H1 (cell line): ENCODE results near the gene RBMX. TPM values are rescaled to one million over a fixed set of nuclear protein-coding genes. Genes with fewer than 3 reads are reported as not detected.
A peak's percentile ranks its signal among the peaks of the same experiment; 100 is the strongest.
"Not testable (repeated sequence)": the region's sequence is repeated elsewhere in the genome, so short reads cannot be mapped to it uniquely, and the experiment has no call there.

Experiments used
- CTCF ChIA-PET: fragments of 300-600 bp; sonication (Branson Sonifier 250); formaldehyde crosslinking; loops from one replicate; lab custom pipeline; 2021; ENCODE audit not compliant: partially characterized antibody; lab: Charles Lee
- POLR2A ChIA-PET: fragments of 300-600 bp; sonication (Branson Sonifier 250); formaldehyde crosslinking; loops from one replicate; lab custom pipeline; 2021; ENCODE audit warnings: inconsistent platforms; ENCODE audit not compliant: partially characterized antibody; lab: Charles Lee
- DNase-seq, 2 experiments: peaks; one replicate each; pipeline versions ENCODE4 v3.0.0 to v3.0.0-alpha.2; 2010 to 2022; ENCODE audit warnings: low spot score in 2 of 2, low read depth in 1 of 2, mixed read lengths in 1 of 2
- FAIRE-seq: peaks from 2 replicates; lab custom pipeline; 2011; peaks lifted over from hg19 to GRCh38; lab: Jason Lieb, UNC
- H2AFZ ChIP-seq: 2 replicates; pipeline ENCODE4 v1.8.1; 2012; ENCODE audit warnings: low read length, inconsistent platforms
- H2AK5ac ChIP-seq: 2 replicates; pipeline ENCODE4 v1.6.1; 2013; ENCODE audit warnings: low read depth, low read length
- H2BK120ac ChIP-seq: replicated peaks from 2 replicates; pipeline ENCODE3; 2013; ENCODE audit warnings: low read depth, low read length, inconsistent platforms
- H2BK12ac ChIP-seq: 2 replicates; pipeline ENCODE4 v1.6.1; 2013; ENCODE audit warnings: low read depth, low read length
- H2BK15ac ChIP-seq: 2 replicates; pipeline ENCODE4 v1.6.1; 2013; ENCODE audit warnings: low read length
- H2BK20ac ChIP-seq: 2 replicates; pipeline ENCODE4 v1.6.1; 2013; ENCODE audit warnings: low read length
- H2BK5ac ChIP-seq: 2 replicates; pipeline ENCODE4 v1.6.1; 2013; ENCODE audit warnings: low read depth, low read length
- H3K14ac ChIP-seq: 2 replicates; pipeline ENCODE4 v1.6.1; 2013; ENCODE audit warnings: inconsistent platforms; ENCODE audit not compliant: insufficient read length
- H3K18ac ChIP-seq: 2 replicates; pipeline ENCODE4 v1.6.1; 2013; ENCODE audit warnings: low read length; ENCODE audit errors: extremely low read depth
- H3K23ac ChIP-seq: 2 replicates; pipeline ENCODE4 v1.6.1; 2013; ENCODE audit warnings: inconsistent platforms; ENCODE audit not compliant: insufficient read length
- H3K23me2 ChIP-seq: 2 replicates; pipeline ENCODE4 v1.6.1; 2013; ENCODE audit warnings: low read depth, low read length
- H3K27ac ChIP-seq: 2 replicates; pipeline ENCODE4 v1.6.1; 2011; ENCODE audit warnings: low read depth, low read length, inconsistent platforms
- H3K27me3 ChIP-seq, 4 experiments: replicated peaks in 1 of 4; 1 replicate in 1 of 4; 2 replicates in 3 of 4; pipeline versions ENCODE4 v1.6.1 to v1.8.1; 2011 to 2013; ENCODE audit warnings: low read length in 3 of 4, mild to moderate bottlenecking in 3 of 4, inconsistent platforms in 2 of 4, mixed read lengths in 2 of 4, moderate library complexity in 1 of 4; ENCODE audit not compliant: control insufficient read depth in 3 of 4, insufficient read depth in 3 of 4; ENCODE audit errors: extremely low read depth in 1 of 4
- H3K36me3 ChIP-seq, 4 experiments: 2 replicates each; pipeline versions ENCODE4 v1.6.1 to v1.8.1; 2011 to 2013; ENCODE audit warnings: mild to moderate bottlenecking in 4 of 4, low read length in 3 of 4, moderate library complexity in 2 of 4, control low read depth in 1 of 4, inconsistent platforms in 1 of 4; ENCODE audit not compliant: insufficient read depth in 4 of 4, control insufficient read depth in 2 of 4
- H3K4ac ChIP-seq: replicated peaks from 2 replicates; pipeline ENCODE3; 2013; ENCODE audit warnings: low read length, low read depth, mixed read lengths, inconsistent platforms; ENCODE audit not compliant: insufficient read length
- H3K4me1 ChIP-seq, 4 experiments: replicated peaks in 1 of 4; 1 replicate in 1 of 4; 2 replicates in 3 of 4; pipeline versions ENCODE4 v1.6.1 to v1.8.1; 2011 to 2013; ENCODE audit warnings: low read length in 3 of 4, inconsistent platforms in 2 of 4, mixed read lengths in 1 of 4; ENCODE audit not compliant: insufficient read depth in 4 of 4, control insufficient read depth in 3 of 4
- H3K4me2 ChIP-seq, 2 experiments: 2 replicates each; pipeline versions ENCODE4 v1.6.1 to v1.8.1; 2011 to 2013; ENCODE audit warnings: low read depth in 2 of 2, low read length in 2 of 2, control low read depth in 1 of 2, inconsistent platforms in 1 of 2, mild to moderate bottlenecking in 1 of 2; ENCODE audit not compliant: insufficient read depth in 1 of 2
- H3K4me3 ChIP-seq, 4 experiments: fragments of 200-600, 300-600 bp in 1 of 4; sonication (generic), shearing (Covaris generic), sonication (Bioruptor Twin) in 1 of 4; 2 replicates each; pipeline versions ENCODE4 v1.5.1 to v1.8.1; 2011 to 2016; ENCODE audit warnings: low read length in 4 of 4, low read depth in 3 of 4, control low read depth in 2 of 4, inconsistent platforms in 2 of 4, mild to moderate bottlenecking in 2 of 4, mixed read lengths in 1 of 4, moderate library complexity in 1 of 4; ENCODE audit not compliant: insufficient read depth in 2 of 4; ENCODE audit errors: extremely low read depth in 1 of 4
- H3K56ac ChIP-seq: replicated peaks from 2 replicates; pipeline ENCODE3; 2013; ENCODE audit warnings: low read depth, mild to moderate bottlenecking, mixed read lengths, low read length, inconsistent platforms; ENCODE audit not compliant: insufficient read length
- H3K79me1 ChIP-seq: 2 replicates; pipeline ENCODE4 v1.6.1; 2013; ENCODE audit warnings: low read depth, low read length, control low read depth
- H3K79me2 ChIP-seq, 2 experiments: 2 replicates each; pipeline versions ENCODE4 v1.6.1 to v1.8.1; 2012 to 2013; ENCODE audit warnings: low read length in 2 of 2, mild to moderate bottlenecking in 2 of 2, inconsistent platforms in 1 of 2; ENCODE audit not compliant: insufficient read depth in 2 of 2, control insufficient read depth in 1 of 2
- H3K9ac ChIP-seq, 4 experiments: replicated peaks in 1 of 4; 1 replicate in 1 of 4; 2 replicates in 3 of 4; pipeline versions ENCODE4 v1.6.1 to v1.8.1; 2011 to 2013; ENCODE audit warnings: low read depth in 3 of 4, low read length in 3 of 4, control low read depth in 2 of 4, mild to moderate bottlenecking in 2 of 4, moderate library complexity in 2 of 4, inconsistent platforms in 1 of 4; ENCODE audit errors: extremely low read depth in 1 of 4
- H3K9me3 ChIP-seq, 2 experiments: 2 replicates each; pipeline versions ENCODE4 v1.6.1 to v1.8.1; 2012 to 2013; ENCODE audit warnings: mild to moderate bottlenecking in 2 of 2, moderate library complexity in 2 of 2, control low read depth in 1 of 2, inconsistent platforms in 1 of 2, low read depth in 1 of 2, low read length in 1 of 2, mixed read lengths in 1 of 2; ENCODE audit not compliant: insufficient read depth in 2 of 2
- H4K20me1 ChIP-seq, 2 experiments: replicated peaks in 1 of 2; 2 replicates each; pipeline versions ENCODE3 to v1.8.1; 2011 to 2013; ENCODE audit warnings: inconsistent platforms in 2 of 2, low read length in 2 of 2, mild to moderate bottlenecking in 1 of 2; ENCODE audit not compliant: insufficient read depth in 2 of 2, control insufficient read depth in 1 of 2
- H4K5ac ChIP-seq: 2 replicates; pipeline ENCODE4 v1.6.1; 2013; ENCODE audit warnings: low read length, low read depth, mixed read lengths, inconsistent platforms; ENCODE audit not compliant: insufficient read length
- H4K8ac ChIP-seq: 2 replicates; pipeline ENCODE4 v1.8.0; 2013; ENCODE audit warnings: mild to moderate bottlenecking, moderate library complexity, low read length, inconsistent platforms; ENCODE audit not compliant: insufficient read depth; ENCODE audit errors: extremely low read depth
- H4K91ac ChIP-seq: replicated peaks from 2 replicates; pipeline ENCODE3; 2013; ENCODE audit warnings: low read length, mixed read lengths, inconsistent platforms; ENCODE audit not compliant: insufficient read length
- POLR2AphosphoS5 ChIP-seq: IDR thresholded peaks from 2 replicates; pipeline ENCODE4 v1.6.1; 2011; ENCODE audit warnings: low read depth, low read length
- WGBS, 2 experiments: shearing (Covaris generic) in 1 of 2; methylation state at CpG; one replicate each; pipeline versions ENCODE4 v1.1.6 to v1.1.7; 2013 to 2015; ENCODE audit warnings: low lambda C conversion rate in 2 of 2, mixed read lengths in 2 of 2, inconsistent platforms in 1 of 2, low coverage in 1 of 2, missing lambda C conversion rate in 1 of 2; ENCODE audit not compliant: insufficient replicate concordance in 2 of 2, insufficient coverage in 1 of 2, insufficient read length in 1 of 2; ENCODE audit errors: extremely low coverage in 1 of 2, missing lambda C conversion rate in 1 of 2; 5-methylcytosine and 5-hydroxymethylcytosine counted together
- polyA plus RNA-seq, 7 experiments: library from polyadenylated mRNA; depleted of rRNA in 3 of 7; stranded (reverse) in 5 of 7; unstranded in 2 of 7; fragments of >200 nt in 5 of 7; fragments of 200-250 nt in 2 of 7; gene quantifications; 1 replicate in 5 of 7; 2 replicates in 1 of 7; 4 replicates in 1 of 7; pipeline versions ENCODE4 v1.2.1 to v1.2.3, GENCODE V29; 2011 to 2013; ENCODE audit warnings: missing spikeins in 2 of 7, mixed read lengths in 2 of 7
- total RNA-seq: library from RNA; stranded (reverse); fragmentation: NEBNext Ultra II Directional; extraction: Animal tissue kit (Norgen Biotek cat#: 25700); gene quantifications from 2 replicates; pipeline ENCODE4 v1.2.1, GENCODE V29; 2021

RBMX gene
- total and polyA plus RNA-seq, 2 of the 8 experiments (the other 6 are each of a cell fraction or from before 2014, with no cell fraction given), result 213 to 476 TPM

DNA sequence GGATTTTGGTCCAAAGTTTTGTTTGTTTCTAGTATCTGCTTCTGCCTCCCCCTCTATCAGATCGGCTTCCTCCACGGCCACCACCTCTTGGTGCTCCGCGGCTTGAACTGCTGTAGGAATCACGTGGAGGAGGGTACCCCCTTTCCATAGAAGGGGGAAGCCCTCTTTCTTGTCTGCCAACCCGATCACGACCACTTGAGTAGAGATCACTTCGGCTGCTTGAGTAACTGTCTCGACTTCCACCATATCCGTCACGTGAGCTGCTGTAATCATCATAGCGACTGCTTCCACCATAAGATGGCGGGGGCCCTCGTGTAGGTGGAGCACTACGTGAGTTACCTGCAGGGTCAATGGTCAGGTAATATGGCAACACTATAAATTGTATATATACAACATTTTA is 6.4 kb downstream of the RBMX start:
- H4K91ac ChIP-seq, H3K27me3 ChIP-seq, DNase-seq, H2AFZ ChIP-seq, H3K18ac ChIP-seq, H4K20me1 ChIP-seq, H4K5ac ChIP-seq, FAIRE-seq, H2BK20ac ChIP-seq, H2BK12ac ChIP-seq, H3K4me1 ChIP-seq, H2BK15ac ChIP-seq, H2BK5ac ChIP-seq, H3K23ac ChIP-seq, H3K9me3 ChIP-seq, H3K27ac ChIP-seq, H2BK120ac ChIP-seq, H3K14ac ChIP-seq, CTCF ChIA-PET, H3K23me2 ChIP-seq, H3K4ac ChIP-seq, H3K4me2 ChIP-seq, H3K9ac ChIP-seq, H3K4me3 ChIP-seq, H4K8ac ChIP-seq, H3K79me1 ChIP-seq, H2AK5ac ChIP-seq, H3K56ac ChIP-seq: not testable (repeated sequence)
- TF ChIP-seq POLR2AphosphoS5, result peak; percentile 37; the same call in 1 of the 2 replicates
- WGBS, 2 experiments, result 90% methylated on average over 15 of the region's 15 CpGs; no CpG with 5 or more reads in 1 of the 2 experiments
- POLR2A ChIA-PET, result interaction anchor here (1.4 to 11.7 kb wide), 4 partner anchors 7 to 51 kb away, joined by 4 to 168 read pairs (median 6); no protein-coding TSS in a partner anchor
- Histone ChIP-seq H3K79me2 (peaks cover 4 to 24% of the 10 kb centered on the region in 2 experiments; a peak in 3 of 4 replicates), H3K36me3 (peaks cover 14 to 99% (median 61%) of the 10 kb centered on the region in 4 experiments)
